Vagina (tissue), 2 donors: ENCODE data around the gene FLNB. TPM values are rescaled to one million over a fixed set of nuclear protein-coding genes. Genes with fewer than 3 reads are reported as not detected.

ENCODE experiments used
- DNase-seq, 2 donors: peaks; one replicate each; pipeline ENCODE4 v3.0.0-alpha.2; 2017; ENCODE audit errors: extremely low spot score in 2 of 2
- H3K27ac ChIP-seq: fragments of 200-600 bp; sonication (generic); one replicate; pipeline ENCODE4 v1.5.1; 2019
- H3K27me3 ChIP-seq: fragments of 200-600 bp; sonication (generic); one replicate; pipeline ENCODE4 v1.5.1; 2019
- H3K36me3 ChIP-seq, 2 donors: fragments of 200-600 bp; sonication (generic); one replicate each; pipeline ENCODE4 v1.5.1; 2017 to 2019
- H3K4me1 ChIP-seq: fragments of 200-600 bp; sonication (generic); one replicate; pipeline ENCODE4 v1.5.1; 2019
- H3K4me3 ChIP-seq, 2 donors: fragments of 200-600 bp; sonication (generic); 1 replicate in 1 of 2; 2 replicates in 1 of 2; pipeline ENCODE4 v1.5.1; 2016 to 2019
- H3K9me3 ChIP-seq: fragments of 200-600 bp; sonication (generic); one replicate; pipeline ENCODE4 v1.5.1; 2019
- CTCF ChIP-seq, 3 experiments: fragments of 450-650 bp in 2 of 3; fragments of 200-600 bp in 1 of 3; sonication (generic) in 1 of 3; IDR thresholded peaks; one replicate each; pipeline ENCODE4 v1.5.1; 2017 to 2019; ENCODE audit warnings: antibody characterized with exemption in 3 of 3, mild to moderate bottlenecking in 2 of 3, moderate library complexity in 2 of 3
- POLR2A ChIP-seq, 2 donors: fragments of 450-650 bp; IDR thresholded peaks; one replicate each; pipeline ENCODE4 v1.6.1; 2017; ENCODE audit warnings: antibody characterized with exemption in 2 of 2, mild to moderate bottlenecking in 2 of 2, moderate library complexity in 2 of 2
- POLR2AphosphoS5 ChIP-seq, 2 donors: sonication (generic); formaldehyde crosslinking; IDR thresholded peaks; one replicate each; pipeline ENCODE4 v1.9.0; 2017; ENCODE audit warnings: antibody characterized with exemption in 2 of 2, mild to moderate bottlenecking in 2 of 2, low read depth in 1 of 2; ENCODE audit not compliant: insufficient read depth in 1 of 2
- intact Hi-C: fragments of 100-400 bp; cut with DNase I; formaldehyde crosslinking; loops from one replicate; pipeline ENCODE4 v1.15.1; 2023
- total RNA-seq: library from RNA; depleted of rRNA; stranded (reverse); fragments of >200 nt; gene quantifications from one replicate; pipeline ENCODE4 v1.2.3, GENCODE V29; 2016

Gene FLNB
- total RNA-seq, 1 donor from 2014 or later, result 147 TPM

- intact Hi-C loops, result no loop called here
- no peak for TF ChIP-seq CTCF (IDR thresholded peaks at IDR 0.05)
- TF ChIP-seq POLR2A (IDR thresholded peaks at IDR 0.05), result no peak
- no peak for TF ChIP-seq POLR2AphosphoS5 (IDR thresholded peaks at IDR 0.05; ENCODE audit: insufficient read depth in 1 of 2, low read depth in 1 of 2)
- Histone ChIP-seq H3K36me3 (no peaks in the 10 kb centered on the region), H3K4me3 (no peak overlapping the region), H3K4me1 (peaks cover 61% of the 10 kb centered on the region), H3K27ac (peak overlapping the region; percentile 20), H3K9me3 (no peaks in the 10 kb centered on the region), H3K27me3 (no peaks in the 10 kb centered on the region)
- DNase-seq, result no peak
Observed at GRCh38 chr3:58066842-58067241, 58.6 kb downstream of the FLNB start.

GRCh38 chr3:58068122-58068809, 60.0 kb downstream of the FLNB start:
- TF ChIP-seq CTCF (IDR thresholded peaks at IDR 0.05) (no peak), POLR2AphosphoS5 (IDR thresholded peaks at IDR 0.05; ENCODE audit: insufficient read depth in 1 of 2, low read depth in 1 of 2) (no peak)
- Histone ChIP-seq H3K4me3 (no peak overlapping the region), H3K4me1 (peaks cover 54% of the 10 kb centered on the region), H3K27me3 (no peaks in the 10 kb centered on the region), H3K36me3 (no peaks in the 10 kb centered on the region), H3K9me3 (no peaks in the 10 kb centered on the region), H3K27ac (no peak overlapping the region)
- no peak for DNase-seq
- intact Hi-C loops, result no loop called here

- no peaks in the 10 kb centered on the region for H3K27me3 ChIP-seq
- intact Hi-C loops, result no loop called here
- H3K27ac ChIP-seq, result peak overlapping the region; percentile 47
- no peak for DNase-seq
- H3K36me3 ChIP-seq, result no peaks in the 10 kb centered on the region
- peaks cover 38% of the 10 kb centered on the region for H3K4me1 ChIP-seq
- no peaks in the 10 kb centered on the region for H3K9me3 ChIP-seq
- no peak overlapping the region for H3K4me3 ChIP-seq
- TF ChIP-seq CTCF (IDR thresholded peaks at IDR 0.05) (no peak), POLR2A (IDR thresholded peaks at IDR 0.05) (no peak), POLR2AphosphoS5 (IDR thresholded peaks at IDR 0.05; ENCODE audit: insufficient read depth in 1 of 2, low read depth in 1 of 2) (no peak)
Observed at GRCh38 chr3:58071480-58071971, 63.3 kb downstream of the FLNB start.

- Histone ChIP-seq H3K27ac (peak overlapping the region; percentile 47), H3K27me3 (no peaks in the 10 kb centered on the region), H3K36me3 (peaks cover 0 to 4% of the 10 kb centered on the region in 2 donors), H3K9me3 (no peaks in the 10 kb centered on the region), H3K4me1 (peaks cover 31% of the 10 kb centered on the region), H3K4me3 (no peak overlapping the region)
- TF ChIP-seq POLR2AphosphoS5 (IDR thresholded peaks at IDR 0.05; ENCODE audit: insufficient read depth in 1 of 2, low read depth in 1 of 2) (no peak), CTCF (IDR thresholded peaks at IDR 0.05) (no peak)
- no peak for DNase-seq
- intact Hi-C loops, result no loop called here
Observed at GRCh38 chr3:58072052-58072762, 64.0 kb downstream of the FLNB start.

- H3K27me3 ChIP-seq, result no peaks in the 10 kb centered on the region
- H3K27ac ChIP-seq, result no peak overlapping the region
- peaks cover 28% of the 10 kb centered on the region for H3K4me1 ChIP-seq
- H3K36me3 ChIP-seq, result peaks cover 0 to 8% of the 10 kb centered on the region in 2 donors
- no peak for DNase-seq
- H3K9me3 ChIP-seq, result no peaks in the 10 kb centered on the region
- intact Hi-C loops, result no loop called here
- TF ChIP-seq CTCF (IDR thresholded peaks at IDR 0.05) (no peak), POLR2AphosphoS5 (IDR thresholded peaks at IDR 0.05; ENCODE audit: insufficient read depth in 1 of 2, low read depth in 1 of 2) (no peak), POLR2A (IDR thresholded peaks at IDR 0.05) (no peak)
- no peak overlapping the region for H3K4me3 ChIP-seq
Observed at GRCh38 chr3:58072763-58073130, 64.5 kb downstream of the FLNB start.
